Vagina (tissue), 2 donors: Measurements from ENCODE around the gene ZMYND8. TPM values are rescaled to one million over a fixed set of nuclear protein-coding genes. Genes with fewer than 3 reads are reported as not detected.

Experiments used
- DNase-seq, 2 donors: peaks; one replicate each; pipeline ENCODE4 v3.0.0-alpha.2; 2017; ENCODE audit errors: extremely low spot score in 2 of 2
- H3K27ac ChIP-seq: fragments of 200-600 bp; sonication (generic); one replicate; pipeline ENCODE4 v1.5.1; 2019
- H3K27me3 ChIP-seq: fragments of 200-600 bp; sonication (generic); one replicate; pipeline ENCODE4 v1.5.1; 2019
- H3K36me3 ChIP-seq, 2 donors: fragments of 200-600 bp; sonication (generic); one replicate each; pipeline ENCODE4 v1.5.1; 2017 to 2019
- H3K4me1 ChIP-seq: fragments of 200-600 bp; sonication (generic); one replicate; pipeline ENCODE4 v1.5.1; 2019
- H3K4me3 ChIP-seq, 2 donors: fragments of 200-600 bp; sonication (generic); 1 replicate in 1 of 2; 2 replicates in 1 of 2; pipeline ENCODE4 v1.5.1; 2016 to 2019
- H3K9me3 ChIP-seq: fragments of 200-600 bp; sonication (generic); one replicate; pipeline ENCODE4 v1.5.1; 2019
- POLR2A ChIP-seq, 2 donors: fragments of 450-650 bp; IDR thresholded peaks; one replicate each; pipeline ENCODE4 v1.6.1; 2017; ENCODE audit warnings: antibody characterized with exemption in 2 of 2, mild to moderate bottlenecking in 2 of 2, moderate library complexity in 2 of 2
- POLR2AphosphoS5 ChIP-seq, 2 donors: sonication (generic); formaldehyde crosslinking; IDR thresholded peaks; one replicate each; pipeline ENCODE4 v1.9.0; 2017; ENCODE audit warnings: antibody characterized with exemption in 2 of 2, mild to moderate bottlenecking in 2 of 2, low read depth in 1 of 2; ENCODE audit not compliant: insufficient read depth in 1 of 2
- intact Hi-C: fragments of 100-400 bp; cut with DNase I; formaldehyde crosslinking; loops from one replicate; pipeline ENCODE4 v1.15.1; 2023
- total RNA-seq: library from RNA; depleted of rRNA; stranded (reverse); fragments of >200 nt; gene quantifications from one replicate; pipeline ENCODE4 v1.2.3, GENCODE V29; 2016
- TF ChIP-seq, protein P1 (sequence below), 3 experiments: fragments of 450-650 bp in 2 of 3; fragments of 200-600 bp in 1 of 3; sonication (generic) in 1 of 3; IDR thresholded peaks; one replicate each; pipeline ENCODE4 v1.5.1; 2017 to 2019; ENCODE audit warnings: antibody characterized with exemption in 3 of 3, mild to moderate bottlenecking in 2 of 3, moderate library complexity in 2 of 3

ZMYND8 gene
- total RNA-seq, 1 donor from 2014 or later: 91.1 TPM

DNA sequence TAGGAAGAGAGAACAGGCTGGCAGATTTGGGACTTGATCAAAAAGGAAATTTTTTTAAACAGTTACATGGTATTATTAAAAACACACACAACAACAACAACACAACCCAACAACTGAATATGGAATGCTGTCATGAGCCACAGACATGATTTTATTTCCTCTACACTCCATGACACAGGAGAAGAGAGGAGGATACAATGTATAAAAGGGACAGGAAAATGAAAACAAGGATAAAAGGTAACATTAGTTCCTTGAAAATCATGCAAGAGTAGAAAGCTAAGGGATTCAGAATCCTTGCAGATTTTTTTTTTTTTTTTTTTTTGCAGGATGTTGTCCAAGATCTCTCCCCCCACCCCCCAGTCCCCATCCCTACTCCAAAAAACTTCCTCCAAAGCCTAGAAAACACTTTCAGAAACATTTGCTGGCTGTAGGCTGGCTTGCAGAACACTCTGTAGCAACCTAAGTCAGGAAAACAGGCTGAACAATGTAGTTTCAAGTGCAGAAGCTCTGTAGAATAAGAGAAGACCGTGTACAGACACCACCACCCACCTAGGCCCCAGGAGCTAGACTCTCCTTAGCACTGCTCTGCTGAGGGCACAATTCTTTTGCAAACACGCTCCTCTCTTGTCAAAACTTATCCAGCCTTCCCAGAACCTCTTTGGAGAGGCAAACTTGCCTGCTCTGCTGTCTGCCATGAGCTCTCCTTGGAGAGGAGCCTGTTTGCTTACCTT lies 845 bp downstream of the ZMYND8 start:
- Histone ChIP-seq H3K4me3 (peak overlapping the region; percentile 23 to 36), H3K36me3 (no peaks in the 10 kb centered on the region), H3K9me3 (no peaks in the 10 kb centered on the region), H3K27ac (peak overlapping the region; percentile 99), H3K27me3 (no peaks in the 10 kb centered on the region), H3K4me1 (peaks cover 100% of the 10 kb centered on the region)
- intact Hi-C loops: loop anchor here (1.0 kb wide), 1 partner anchor 7 kb away; no protein-coding TSS in a partner anchor
- no peak for DNase-seq
- TF ChIP-seq POLR2A (IDR thresholded peaks at IDR 0.05) (no peak), POLR2AphosphoS5 (IDR thresholded peaks at IDR 0.05; ENCODE audit: insufficient read depth in 1 of 2, low read depth in 1 of 2) (no peak)
- TF ChIP-seq, protein P1, sequence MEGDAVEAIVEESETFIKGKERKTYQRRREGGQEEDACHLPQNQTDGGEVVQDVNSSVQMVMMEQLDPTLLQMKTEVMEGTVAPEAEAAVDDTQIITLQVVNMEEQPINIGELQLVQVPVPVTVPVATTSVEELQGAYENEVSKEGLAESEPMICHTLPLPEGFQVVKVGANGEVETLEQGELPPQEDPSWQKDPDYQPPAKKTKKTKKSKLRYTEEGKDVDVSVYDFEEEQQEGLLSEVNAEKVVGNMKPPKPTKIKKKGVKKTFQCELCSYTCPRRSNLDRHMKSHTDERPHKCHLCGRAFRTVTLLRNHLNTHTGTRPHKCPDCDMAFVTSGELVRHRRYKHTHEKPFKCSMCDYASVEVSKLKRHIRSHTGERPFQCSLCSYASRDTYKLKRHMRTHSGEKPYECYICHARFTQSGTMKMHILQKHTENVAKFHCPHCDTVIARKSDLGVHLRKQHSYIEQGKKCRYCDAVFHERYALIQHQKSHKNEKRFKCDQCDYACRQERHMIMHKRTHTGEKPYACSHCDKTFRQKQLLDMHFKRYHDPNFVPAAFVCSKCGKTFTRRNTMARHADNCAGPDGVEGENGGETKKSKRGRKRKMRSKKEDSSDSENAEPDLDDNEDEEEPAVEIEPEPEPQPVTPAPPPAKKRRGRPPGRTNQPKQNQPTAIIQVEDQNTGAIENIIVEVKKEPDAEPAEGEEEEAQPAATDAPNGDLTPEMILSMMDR (IDR thresholded peaks at IDR 0.05): no peak

GRCh38 chr20:47354714-47355488 lies 1.6 kb downstream of the ZMYND8 start:
- intact Hi-C loops: no loop called here
- H3K4me1 ChIP-seq: peaks cover 100% of the 10 kb centered on the region

DNA sequence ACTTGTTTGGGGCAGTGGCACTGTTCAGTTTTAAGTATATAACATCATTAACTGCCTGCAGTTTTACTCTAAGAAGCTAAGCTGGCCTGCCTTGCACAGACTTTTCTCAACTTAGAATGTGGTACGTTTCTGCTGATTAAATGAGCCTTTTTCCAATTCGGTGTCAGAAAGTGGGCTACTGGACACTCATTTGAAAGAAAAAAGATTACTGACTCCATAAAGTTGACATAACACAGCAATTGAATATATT lies 2.1 kb downstream of the ZMYND8 start:
- no peaks in the 10 kb centered on the region for H3K36me3 ChIP-seq
- DNase-seq: no peak
- H3K4me3 ChIP-seq: peak overlapping the region; percentile 23 to 36
- no peaks in the 10 kb centered on the region for H3K9me3 ChIP-seq
- no peaks in the 10 kb centered on the region for H3K27me3 ChIP-seq
- peaks cover 100% of the 10 kb centered on the region for H3K4me1 ChIP-seq
- TF ChIP-seq POLR2AphosphoS5 (IDR thresholded peaks at IDR 0.05; ENCODE audit: insufficient read depth in 1 of 2, low read depth in 1 of 2) (no peak), POLR2A (IDR thresholded peaks at IDR 0.05) (no peak)
- TF ChIP-seq, protein P1 (IDR thresholded peaks at IDR 0.05): no peak
- H3K27ac ChIP-seq: peak overlapping the region; percentile 99
- intact Hi-C loops: no loop called here

More at GRCh38 chr20:47354714-47355488, 1.6 kb downstream of the ZMYND8 start:
- Histone ChIP-seq H3K4me3 (peak overlapping the region; percentile 23 to 36), H3K27ac (peak overlapping the region; percentile 99), H3K27me3 (no peaks in the 10 kb centered on the region), H3K36me3 (no peaks in the 10 kb centered on the region), H3K9me3 (no peaks in the 10 kb centered on the region)
- no peak for DNase-seq
- TF ChIP-seq POLR2A (IDR thresholded peaks at IDR 0.05) (no peak), POLR2AphosphoS5 (IDR thresholded peaks at IDR 0.05; ENCODE audit: insufficient read depth in 1 of 2, low read depth in 1 of 2) (no peak)
- TF ChIP-seq, protein P1 (IDR thresholded peaks at IDR 0.05): no peak

DNA sequence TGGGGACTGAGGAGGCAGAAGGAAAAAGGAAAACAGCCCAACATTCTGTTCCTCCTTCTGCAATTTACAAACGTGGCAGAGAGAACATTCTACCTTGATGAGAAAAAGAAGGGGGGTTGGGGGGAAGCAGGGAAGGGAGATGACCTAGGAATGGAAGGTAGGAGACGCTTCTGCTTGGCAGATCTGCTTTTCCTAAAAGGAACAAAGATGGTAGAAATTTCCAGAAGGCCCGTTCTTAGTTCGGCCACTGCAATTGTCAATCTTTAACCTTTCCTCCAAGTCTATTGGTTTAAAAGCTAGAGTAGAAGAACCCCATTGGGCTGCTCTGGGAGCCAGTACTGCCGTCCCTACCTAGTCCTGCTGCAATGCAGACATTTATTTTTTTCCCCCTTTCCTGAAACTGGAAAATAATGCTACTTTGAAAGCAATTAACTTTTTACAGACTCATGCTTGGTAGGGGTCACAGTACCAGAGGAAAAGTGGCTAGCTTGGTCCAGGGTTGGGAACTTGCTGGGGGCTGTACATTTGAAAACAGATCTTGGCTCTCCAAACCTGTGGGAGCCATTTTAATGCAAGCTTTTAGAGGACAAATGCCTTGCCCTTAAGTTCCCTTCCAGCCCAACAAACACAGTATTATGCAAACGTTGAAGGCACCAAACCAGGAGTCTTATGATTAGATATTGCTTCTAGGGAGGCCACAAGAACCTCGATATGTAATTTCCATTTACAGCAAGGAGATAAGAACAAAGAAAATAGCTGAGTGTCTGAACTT lies 2.6 kb downstream of the ZMYND8 start:
- no peaks in the 10 kb centered on the region for H3K27me3 ChIP-seq
- DNase-seq: no peak
- peak overlapping the region; percentile 99 for H3K27ac ChIP-seq
- TF ChIP-seq POLR2A (IDR thresholded peaks at IDR 0.05) (no peak), POLR2AphosphoS5 (IDR thresholded peaks at IDR 0.05; ENCODE audit: insufficient read depth in 1 of 2, low read depth in 1 of 2) (no peak)
- TF ChIP-seq, protein P1 (IDR thresholded peaks at IDR 0.05): no peak
- no peaks in the 10 kb centered on the region for H3K9me3 ChIP-seq
- intact Hi-C loops: no loop called here
- peaks cover 100% of the 10 kb centered on the region for H3K4me1 ChIP-seq
- H3K36me3 ChIP-seq: no peaks in the 10 kb centered on the region
- H3K4me3 ChIP-seq: peak overlapping the region; percentile 23 to 36
